Measurements from ENCODE around the gene NAA80. TPM values are rescaled to one million over a fixed set of nuclear protein-coding genes. Genes with fewer than 3 reads are reported as not detected.

NAA80 gene
- polyA plus RNA-seq, 1 of the 3 experiments (the other 2 are of a cell fraction) = 10.5 TPM

DNA sequence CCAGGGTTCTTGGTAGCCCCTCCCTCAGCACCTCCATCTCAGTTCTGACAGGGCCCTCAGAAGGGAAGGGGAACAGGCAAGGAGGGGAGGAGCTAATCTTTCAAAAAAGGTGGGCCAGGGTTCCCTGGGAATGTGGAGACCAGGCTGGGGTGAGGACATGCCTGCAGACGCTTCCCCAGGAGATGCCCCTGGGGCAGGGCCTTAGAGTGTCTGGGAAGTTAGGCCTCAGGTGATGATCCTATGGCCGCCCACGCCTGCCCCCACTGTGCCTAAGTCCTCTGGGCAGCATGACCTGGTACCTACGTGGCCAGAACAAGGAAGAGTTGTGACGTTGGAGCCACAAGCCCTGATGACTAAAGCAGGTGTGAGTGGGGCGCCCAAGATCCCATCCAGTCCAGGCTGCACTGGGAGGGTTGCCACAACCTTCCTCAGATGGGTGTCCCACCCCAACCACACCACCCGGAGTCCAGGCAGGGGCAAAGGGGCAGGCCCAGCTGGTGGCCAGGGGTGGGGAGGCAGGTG is 34.2 kb downstream of the NAA80 start:
- peak overlapping the region; percentile 78; the same call in 1 of the 2 replicates for H3K4me2 ChIP-seq
- H3K4me1 ChIP-seq (ENCODE audit: control insufficient read depth in 1 of 2, insufficient read depth in 2 of 2, low read depth in 1 of 2, low read length in 1 of 2) = peaks cover 33 to 40% of the 10 kb centered on the region in 2 experiments; a peak in 3 of 4 replicates
- no peaks in the 10 kb centered on the region for H3K9me2 ChIP-seq
- peaks cover 12% of the 10 kb centered on the region for H3K79me2 ChIP-seq (ENCODE audit: insufficient read depth)
- H3K27me3 ChIP-seq (ENCODE audit: insufficient read depth) = no peaks in the 10 kb centered on the region
- no peaks in the 10 kb centered on the region for H3K36me3 ChIP-seq (replicated peaks in 1 of 2; ENCODE audit: control insufficient read depth in 1 of 2, insufficient read depth in 2 of 2, low read length in 1 of 2)
- H3K4me3 ChIP-seq (ENCODE audit: low read depth in 2 of 2, low read length in 1 of 2) = no peak overlapping the region
- TF ChIP-seq POLR2AphosphoS5 (IDR thresholded peaks at IDR 0.05; ENCODE audit: low read depth, low read length) (peak; percentile 20; the same call in 1 of the 2 replicates), MXI1 (IDR thresholded peaks at IDR 0.05; ENCODE audit: low read depth, low read length) (no peak), RAD21 (IDR thresholded peaks at IDR 0.05; ENCODE audit: low read length) (no peak)
- H3F3A ChIP-seq (replicated peaks; ENCODE audit: insufficient read depth) = peaks cover 26% of the 10 kb centered on the region
- H3K27ac ChIP-seq (ENCODE audit: low read depth in 2 of 2, low read length in 1 of 2) = peak overlapping the region; percentile 71 to 83
- no peak overlapping the region for H2AFZ ChIP-seq (ENCODE audit: low read depth)
- 80% methylated on average over 3 of the region's 7 CpGs for WGBS (ENCODE audit: low lambda C conversion rate)
- H3K9me3 ChIP-seq = no peaks in the 10 kb centered on the region
- POLR2A ChIA-PET = interaction anchor here (1.0 kb wide), 1 partner anchor 347 kb away, joined by 3 read pairs; the partner anchor contains the start of gene CISH
- DNase-seq = no peak
- H4K20me1 ChIP-seq (ENCODE audit: insufficient read depth) = no peaks in the 10 kb centered on the region
- CTCF ChIA-PET = interaction anchor here (0.9 to 6.6 kb wide), 9 partner anchors 8 to 142 kb away, joined by 3 to 49 read pairs (median 5); partner anchors contain the start of gene GNAT1
- H3K9ac ChIP-seq = peak overlapping the region; percentile 41; the same call in 1 of the 2 replicates

DNA sequence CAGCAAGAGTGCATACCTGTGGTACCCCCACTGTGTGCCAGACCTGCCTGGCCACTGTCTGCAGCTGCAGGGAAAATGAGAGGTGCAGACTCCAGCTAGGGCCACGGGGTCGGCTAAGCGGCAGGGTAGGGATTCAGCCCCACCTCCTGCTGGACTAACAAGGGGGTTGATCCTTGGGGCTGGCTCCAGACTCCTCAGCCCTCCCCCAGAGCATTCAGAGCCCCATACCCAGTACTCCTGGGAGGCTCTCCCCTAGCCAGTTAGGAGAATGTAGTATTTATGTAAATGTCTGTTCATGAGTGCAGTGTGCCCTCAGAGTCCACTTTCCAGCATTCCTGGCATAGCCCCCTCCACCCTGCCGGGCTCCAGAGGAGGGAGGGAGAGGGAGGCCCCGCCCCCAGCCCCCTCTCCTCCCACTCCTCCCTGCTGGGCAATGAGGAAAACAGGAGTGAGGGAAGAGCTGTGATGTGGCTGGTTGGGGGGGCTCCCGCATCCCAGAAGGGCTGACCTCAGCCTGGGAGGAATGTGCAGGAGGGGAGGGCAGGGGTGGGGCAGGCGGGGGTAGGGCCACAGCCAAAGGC is 34.7 kb downstream of the NAA80 start:
- DNase-seq = peak; percentile 83
- ChIA-PET POLR2A (interaction anchor here (0.6 to 1.0 kb wide), 4 partner anchors 25 to 347 kb away, joined by 3 to 4 read pairs (median 3); partner anchors contain the start of gene CISH), CTCF (interaction anchor here (0.7 to 6.6 kb wide), 15 partner anchors 8 to 142 kb away, joined by 3 to 49 read pairs (median 3); partner anchors contain the start of genes GNAT1 and HYAL2)
- Histone ChIP-seq H3K9ac (peak overlapping the region; percentile 58; the same call in 1 of the 2 replicates), H3K27ac (ENCODE audit: low read depth in 2 of 2, low read length in 1 of 2) (peak overlapping the region; percentile 71 to 83), H3K9me2 (no peaks in the 10 kb centered on the region), H3K79me2 (ENCODE audit: insufficient read depth) (peaks cover 12% of the 10 kb centered on the region), H4K20me1 (ENCODE audit: insufficient read depth) (no peaks in the 10 kb centered on the region), H3K36me3 (replicated peaks in 1 of 2; ENCODE audit: control insufficient read depth in 1 of 2, insufficient read depth in 2 of 2, low read length in 1 of 2) (peaks cover 0 to under 1% of the 10 kb centered on the region in 2 experiments), H3K27me3 (ENCODE audit: insufficient read depth) (no peaks in the 10 kb centered on the region), H3K4me2 (peak overlapping the region; percentile 78), H3F3A (replicated peaks; ENCODE audit: insufficient read depth) (peaks cover 30% of the 10 kb centered on the region), H2AFZ (ENCODE audit: low read depth) (no peak overlapping the region), H3K9me3 (no peaks in the 10 kb centered on the region), H3K4me1 (ENCODE audit: control insufficient read depth in 1 of 2, insufficient read depth in 2 of 2, low read depth in 1 of 2, low read length in 1 of 2) (peaks cover 30 to 40% of the 10 kb centered on the region in 2 experiments; a peak in 3 of 4 replicates), H3K4me3 (ENCODE audit: low read depth in 2 of 2, low read length in 1 of 2) (no peak overlapping the region)
- WGBS (ENCODE audit: low lambda C conversion rate) = 10% methylated on average over 3 of the region's 7 CpGs
- peak; percentile 72 for TF ChIP-seq TCF12 (IDR thresholded peaks at IDR 0.05)
- TF ChIP-seq, protein P1, sequence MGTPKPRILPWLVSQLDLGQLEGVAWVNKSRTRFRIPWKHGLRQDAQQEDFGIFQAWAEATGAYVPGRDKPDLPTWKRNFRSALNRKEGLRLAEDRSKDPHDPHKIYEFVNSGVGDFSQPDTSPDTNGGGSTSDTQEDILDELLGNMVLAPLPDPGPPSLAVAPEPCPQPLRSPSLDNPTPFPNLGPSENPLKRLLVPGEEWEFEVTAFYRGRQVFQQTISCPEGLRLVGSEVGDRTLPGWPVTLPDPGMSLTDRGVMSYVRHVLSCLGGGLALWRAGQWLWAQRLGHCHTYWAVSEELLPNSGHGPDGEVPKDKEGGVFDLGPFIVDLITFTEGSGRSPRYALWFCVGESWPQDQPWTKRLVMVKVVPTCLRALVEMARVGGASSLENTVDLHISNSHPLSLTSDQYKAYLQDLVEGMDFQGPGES (IDR thresholded peaks at IDR 0.05; ENCODE audit: low read depth, low read length) = no peak
- no peak for TF ChIP-seq FOXM1 (IDR thresholded peaks at IDR 0.05; ENCODE audit: low read depth)
- TF ChIP-seq, protein P2, sequence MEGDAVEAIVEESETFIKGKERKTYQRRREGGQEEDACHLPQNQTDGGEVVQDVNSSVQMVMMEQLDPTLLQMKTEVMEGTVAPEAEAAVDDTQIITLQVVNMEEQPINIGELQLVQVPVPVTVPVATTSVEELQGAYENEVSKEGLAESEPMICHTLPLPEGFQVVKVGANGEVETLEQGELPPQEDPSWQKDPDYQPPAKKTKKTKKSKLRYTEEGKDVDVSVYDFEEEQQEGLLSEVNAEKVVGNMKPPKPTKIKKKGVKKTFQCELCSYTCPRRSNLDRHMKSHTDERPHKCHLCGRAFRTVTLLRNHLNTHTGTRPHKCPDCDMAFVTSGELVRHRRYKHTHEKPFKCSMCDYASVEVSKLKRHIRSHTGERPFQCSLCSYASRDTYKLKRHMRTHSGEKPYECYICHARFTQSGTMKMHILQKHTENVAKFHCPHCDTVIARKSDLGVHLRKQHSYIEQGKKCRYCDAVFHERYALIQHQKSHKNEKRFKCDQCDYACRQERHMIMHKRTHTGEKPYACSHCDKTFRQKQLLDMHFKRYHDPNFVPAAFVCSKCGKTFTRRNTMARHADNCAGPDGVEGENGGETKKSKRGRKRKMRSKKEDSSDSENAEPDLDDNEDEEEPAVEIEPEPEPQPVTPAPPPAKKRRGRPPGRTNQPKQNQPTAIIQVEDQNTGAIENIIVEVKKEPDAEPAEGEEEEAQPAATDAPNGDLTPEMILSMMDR (IDR thresholded peaks at IDR 0.05) = no peak
- TF ChIP-seq MXI1 (IDR thresholded peaks at IDR 0.05; ENCODE audit: low read depth, low read length) = no peak
- TF ChIP-seq YY1 (IDR thresholded peaks at IDR 0.05; ENCODE audit: low read depth) = no peak; the same call in 1 of the 2 replicates
- TF ChIP-seq RCOR1 (IDR thresholded peaks at IDR 0.05; ENCODE audit: low read length) = no peak
- no peak for TF ChIP-seq MEF2A (IDR thresholded peaks at IDR 0.05; ENCODE audit: borderline replicate concordance, low read depth)
- TF ChIP-seq EP300 (IDR thresholded peaks at IDR 0.05; ENCODE audit: borderline replicate concordance in 1 of 2, low read depth in 1 of 2, low read length in 1 of 2) = peak; percentile 9 to 74; a peak in 1 of 4 replicates
- TF ChIP-seq EZH2phosphoT487 (IDR thresholded peaks at IDR 0.05; ENCODE audit: borderline replicate concordance, low read depth) = no peak
- 0 out of 2 replicates have a peak, but pooled peaks have one; percentile 17 for TF ChIP-seq TAF1 (IDR thresholded peaks at IDR 0.05; ENCODE audit: borderline replicate concordance, low read depth, low read length)
- TF ChIP-seq TEAD4 (IDR thresholded peaks at IDR 0.05; ENCODE audit: borderline replicate concordance, insufficient read depth) = peak; percentile 90
- TF ChIP-seq CHD2 (IDR thresholded peaks at IDR 0.05; ENCODE audit: low read length, partially characterized antibody) = no peak
- TF ChIP-seq POLR2AphosphoS5 (IDR thresholded peaks at IDR 0.05; ENCODE audit: low read depth, low read length) = peak; percentile 51
- TF ChIP-seq, protein P3, sequence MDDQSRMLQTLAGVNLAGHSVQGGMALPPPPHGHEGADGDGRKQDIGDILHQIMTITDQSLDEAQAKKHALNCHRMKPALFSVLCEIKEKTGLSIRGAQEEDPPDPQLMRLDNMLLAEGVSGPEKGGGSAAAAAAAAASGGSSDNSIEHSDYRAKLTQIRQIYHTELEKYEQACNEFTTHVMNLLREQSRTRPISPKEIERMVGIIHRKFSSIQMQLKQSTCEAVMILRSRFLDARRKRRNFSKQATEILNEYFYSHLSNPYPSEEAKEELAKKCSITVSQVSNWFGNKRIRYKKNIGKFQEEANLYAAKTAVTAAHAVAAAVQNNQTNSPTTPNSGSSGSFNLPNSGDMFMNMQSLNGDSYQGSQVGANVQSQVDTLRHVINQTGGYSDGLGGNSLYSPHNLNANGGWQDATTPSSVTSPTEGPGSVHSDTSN (IDR thresholded peaks at IDR 0.05) = peak; percentile 44
- TF ChIP-seq FOXJ3 (CRISPR knock-in tag; IDR thresholded peaks at IDR 0.05) = no peak
- TF ChIP-seq NRF1 (IDR thresholded peaks at IDR 0.05; ENCODE audit: low read depth, low read length) = no peak
- TF ChIP-seq FOSL2 (IDR thresholded peaks at IDR 0.05; ENCODE audit: borderline replicate concordance, low read depth) = peak; percentile 32; the same call in 1 of the 2 replicates
- no peak for TF ChIP-seq GATA2 (CRISPR knock-in tag; IDR thresholded peaks at IDR 0.05)
- TF ChIP-seq, protein P4, sequence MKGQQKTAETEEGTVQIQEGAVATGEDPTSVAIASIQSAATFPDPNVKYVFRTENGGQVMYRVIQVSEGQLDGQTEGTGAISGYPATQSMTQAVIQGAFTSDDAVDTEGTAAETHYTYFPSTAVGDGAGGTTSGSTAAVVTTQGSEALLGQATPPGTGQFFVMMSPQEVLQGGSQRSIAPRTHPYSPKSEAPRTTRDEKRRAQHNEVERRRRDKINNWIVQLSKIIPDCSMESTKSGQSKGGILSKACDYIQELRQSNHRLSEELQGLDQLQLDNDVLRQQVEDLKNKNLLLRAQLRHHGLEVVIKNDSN (IDR thresholded peaks at IDR 0.05; ENCODE audit: borderline replicate concordance, low read depth) = no peak

All from SK-N-SH (cell line).